GM19193 (cell line): Measurements from ENCODE around the gene RPAP2.

Experiments used
- POLR2A ChIP-seq: IDR thresholded peaks from 4 replicates; pipeline ENCODE4 v1.6.1; 2011; ENCODE audit not compliant: insufficient read depth, insufficient read length; ENCODE audit errors: extremely low read depth

The RPAP2 gene

DNA sequence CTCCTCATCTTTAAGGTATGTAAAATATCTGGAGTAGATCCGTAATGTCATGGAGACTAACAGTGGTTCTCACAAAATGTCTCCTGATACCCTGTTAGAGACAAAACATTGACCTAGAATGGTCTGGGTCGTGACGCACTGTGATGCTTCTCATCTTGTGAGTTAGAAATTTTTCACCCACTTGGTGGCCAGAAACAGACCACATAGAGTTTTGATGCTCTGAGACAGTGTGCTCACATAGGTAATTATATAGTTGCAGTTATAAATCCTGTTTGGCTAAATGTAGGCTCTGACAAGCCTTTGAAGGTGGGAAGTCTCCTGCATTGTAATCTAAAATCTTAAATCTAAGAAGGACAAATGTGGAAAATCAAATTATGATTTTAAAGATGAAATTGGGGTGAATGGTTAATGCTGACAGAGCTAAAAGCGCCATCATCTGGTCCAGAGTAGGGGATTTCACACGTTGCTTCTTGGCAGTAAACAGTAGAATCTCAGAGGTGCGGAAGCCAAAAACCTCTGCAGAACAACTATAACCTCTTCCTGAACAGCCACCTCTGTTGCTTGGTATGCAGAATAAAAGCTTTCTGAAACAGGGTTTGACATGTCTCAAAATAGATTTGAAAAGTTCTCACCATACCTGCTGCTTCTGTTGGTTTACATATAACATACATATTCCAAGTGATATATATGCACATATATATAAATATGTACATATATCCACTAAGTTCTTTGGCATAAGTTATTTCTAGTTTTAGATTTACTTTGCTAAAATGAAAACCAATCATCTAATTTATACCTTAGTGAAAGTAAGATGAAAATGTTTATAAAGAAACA is 17.1 kb downstream of the RPAP2 start:
- no peak for TF ChIP-seq POLR2A

DNA sequence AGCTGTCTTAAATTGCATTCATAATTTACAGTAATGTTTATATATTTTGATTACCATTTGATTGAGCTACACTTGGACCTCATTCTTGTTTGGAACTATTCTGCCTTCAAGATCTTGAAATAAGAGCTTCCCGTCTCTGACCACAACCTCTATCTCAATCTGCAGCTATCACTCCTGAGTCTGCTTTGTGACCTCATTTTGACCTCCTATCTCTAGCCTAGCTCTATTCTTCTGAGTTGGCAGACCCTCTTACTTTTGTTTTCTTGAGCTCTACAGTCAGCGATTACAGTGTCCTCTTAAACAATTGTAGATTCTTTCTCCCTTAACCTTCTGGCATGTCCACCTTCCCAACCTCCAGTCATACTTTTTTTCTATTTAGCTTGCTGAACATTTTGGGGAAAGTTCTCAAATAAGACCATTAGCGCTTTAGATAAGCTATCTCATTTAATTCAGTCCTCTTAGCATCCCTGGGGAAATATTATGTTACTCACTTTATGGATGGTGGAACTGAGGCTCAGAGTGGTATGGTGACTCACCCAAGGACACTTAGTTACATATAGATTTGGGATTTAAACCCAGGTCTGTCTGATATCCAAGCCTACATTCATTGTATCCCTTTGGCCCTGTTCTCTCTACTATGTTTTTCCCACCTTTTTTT is 19.1 kb downstream of the RPAP2 start:
- no peak for TF ChIP-seq POLR2A

DNA sequence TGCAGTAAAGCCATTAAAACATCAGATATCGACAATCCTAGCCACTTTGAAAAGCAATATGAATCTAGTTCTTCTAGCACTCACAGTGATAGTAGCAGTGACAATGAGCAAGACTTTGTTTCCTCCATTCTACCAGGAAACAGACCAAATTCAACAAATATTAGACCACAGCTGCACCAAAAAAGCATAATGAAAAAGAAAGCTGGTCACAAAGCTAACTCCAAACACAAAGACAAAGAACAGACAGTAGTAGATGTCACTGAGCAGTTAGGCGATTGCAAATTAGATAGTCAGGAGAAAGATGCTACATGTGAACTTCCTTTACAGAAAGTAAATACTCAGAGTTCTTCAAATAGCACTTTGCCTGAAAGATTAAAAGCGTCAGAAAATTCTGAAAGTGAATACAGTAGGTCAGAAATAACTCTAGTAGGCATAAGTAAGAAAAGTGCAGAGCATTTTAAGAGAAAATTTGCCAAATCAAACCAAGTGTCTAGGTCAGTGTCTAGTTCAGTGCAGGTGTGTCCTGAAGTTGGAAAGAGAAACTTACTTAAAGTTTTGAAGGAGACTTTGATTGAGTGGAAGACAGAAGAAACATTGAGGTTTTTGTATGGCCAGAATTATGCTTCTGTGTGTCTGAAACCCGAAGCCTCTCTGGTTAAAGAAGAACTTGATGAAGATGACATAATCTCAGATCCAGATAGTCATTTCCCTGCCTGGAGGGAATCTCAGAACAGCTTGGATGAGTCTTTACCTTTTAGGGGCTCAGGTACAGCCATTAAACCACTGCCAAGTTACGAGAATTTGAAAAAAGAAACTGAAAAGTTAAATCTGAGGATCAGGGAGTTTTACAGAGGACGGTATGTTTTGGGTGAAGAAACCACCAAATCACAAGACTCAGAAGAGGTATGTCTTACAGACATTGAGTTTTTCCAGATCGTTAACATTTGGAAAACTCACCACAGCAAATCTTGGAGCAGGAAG is 24.9 kb downstream of the RPAP2 start:
- TF ChIP-seq POLR2A, result no peak

DNA sequence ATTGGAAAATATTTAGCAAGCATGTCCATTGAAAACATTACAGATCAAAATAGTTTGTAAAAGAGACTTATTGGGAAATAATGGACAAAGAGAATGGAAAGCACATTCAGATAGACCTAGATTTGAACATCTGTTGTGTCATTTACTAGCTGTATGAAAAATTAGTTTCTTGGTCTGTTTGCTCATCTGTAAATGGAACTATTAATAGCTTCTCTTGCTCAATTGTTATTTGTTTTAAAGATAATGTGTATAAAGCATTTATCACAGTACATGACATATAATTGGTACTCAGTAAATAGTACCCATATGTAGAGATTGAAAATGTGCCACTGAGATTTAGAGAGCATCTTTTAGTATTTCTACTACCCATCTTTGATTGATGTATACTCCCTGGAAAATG is 25.9 kb downstream of the RPAP2 start:
- no peak for TF ChIP-seq POLR2A

DNA sequence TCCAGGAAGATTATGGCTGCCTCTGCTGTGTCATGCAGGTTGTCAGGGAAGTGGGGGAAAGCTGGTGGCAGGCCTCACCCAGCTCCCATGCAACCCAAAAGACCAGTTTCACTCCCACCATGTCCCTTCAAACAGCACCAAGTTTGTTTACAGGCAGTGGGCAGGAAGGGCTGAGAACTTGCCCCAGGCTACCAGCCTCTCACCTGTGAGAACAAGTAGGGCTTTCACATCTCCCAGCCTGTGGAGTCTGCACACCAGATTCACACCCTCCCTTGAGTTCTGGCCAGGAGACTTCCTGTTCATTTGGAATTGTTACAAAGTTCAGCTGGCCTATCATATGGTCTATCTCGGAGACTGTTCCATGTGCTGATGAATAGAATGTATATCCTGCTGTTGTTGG is 27.8 kb downstream of the RPAP2 start:
- no peak for TF ChIP-seq POLR2A

DNA sequence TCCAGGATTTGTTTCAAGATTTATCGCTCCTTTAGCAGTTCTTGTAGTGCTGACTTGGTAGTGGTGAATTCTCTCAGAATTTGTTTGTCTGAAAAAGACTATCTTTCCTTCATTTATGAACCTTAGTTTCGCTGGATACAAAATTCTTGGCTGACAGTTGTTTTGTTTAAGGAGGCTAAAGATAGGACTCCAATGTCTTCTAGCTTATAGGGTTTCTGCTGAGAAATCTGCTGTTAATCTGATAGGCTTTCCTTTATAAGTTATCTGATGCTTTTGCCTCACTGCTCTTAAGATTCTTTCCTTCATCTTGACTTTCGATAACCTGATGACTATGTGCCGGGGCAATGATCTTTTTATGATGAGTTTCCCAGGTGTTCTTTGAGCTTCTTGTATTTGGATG is 28.9 kb downstream of the RPAP2 start:
- no peak for TF ChIP-seq POLR2A

DNA sequence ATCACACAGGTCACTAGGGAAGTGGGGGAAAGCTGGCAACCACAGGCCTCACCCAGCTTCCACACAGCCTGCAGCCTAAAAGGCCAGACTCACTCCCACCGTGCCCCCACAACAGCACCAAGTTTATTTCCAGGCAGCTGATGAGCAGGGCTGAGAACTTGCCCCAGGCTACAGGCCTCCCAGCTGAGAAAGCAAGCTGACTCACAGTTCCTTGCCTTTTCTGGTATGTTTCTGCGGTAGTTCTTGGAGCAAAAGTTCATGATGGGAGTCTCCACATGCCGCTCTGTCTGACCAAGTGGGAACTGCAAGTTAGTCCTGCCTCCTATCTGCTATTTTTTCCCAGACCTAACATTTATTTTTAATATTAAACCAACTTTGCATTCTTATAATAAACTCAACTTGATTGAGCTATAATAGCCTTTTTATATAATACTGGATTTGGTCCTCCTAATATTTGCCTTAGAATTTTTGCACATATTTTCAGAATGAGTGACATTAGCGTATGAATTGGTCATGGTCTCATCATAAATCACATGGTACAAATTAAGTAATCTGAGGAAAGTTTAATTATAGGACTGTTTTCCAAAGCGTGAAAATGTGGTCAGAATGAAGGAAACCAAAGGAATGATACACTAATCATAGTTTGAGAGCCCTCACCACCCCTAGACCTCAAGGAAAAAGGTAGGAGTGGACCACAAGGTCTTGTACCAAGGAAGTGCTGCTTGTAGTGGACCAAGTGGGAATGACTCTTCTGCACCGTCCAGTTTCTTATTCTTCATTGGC is 30.7 kb downstream of the RPAP2 start:
- TF ChIP-seq POLR2A, result no peak

DNA sequence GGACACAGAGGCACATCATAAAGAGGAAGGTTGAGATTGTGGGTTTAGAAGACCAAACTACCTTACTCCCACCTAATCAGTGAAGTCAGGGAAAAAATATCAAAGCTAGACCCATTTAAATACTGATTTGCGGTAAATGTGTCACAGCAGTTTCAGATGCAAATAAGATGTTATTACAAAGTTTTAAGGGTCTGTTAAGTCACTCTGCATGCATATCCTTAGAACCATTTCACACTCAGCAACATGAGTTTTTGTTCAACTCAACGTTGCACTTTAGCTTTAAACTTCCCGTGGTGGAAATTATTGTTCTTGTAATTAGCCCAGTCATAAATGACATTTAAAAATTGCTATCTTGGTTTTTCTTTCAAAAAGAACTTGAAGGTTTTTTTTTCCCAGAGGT is 34.8 kb downstream of the RPAP2 start:
- TF ChIP-seq POLR2A, result no peak

DNA sequence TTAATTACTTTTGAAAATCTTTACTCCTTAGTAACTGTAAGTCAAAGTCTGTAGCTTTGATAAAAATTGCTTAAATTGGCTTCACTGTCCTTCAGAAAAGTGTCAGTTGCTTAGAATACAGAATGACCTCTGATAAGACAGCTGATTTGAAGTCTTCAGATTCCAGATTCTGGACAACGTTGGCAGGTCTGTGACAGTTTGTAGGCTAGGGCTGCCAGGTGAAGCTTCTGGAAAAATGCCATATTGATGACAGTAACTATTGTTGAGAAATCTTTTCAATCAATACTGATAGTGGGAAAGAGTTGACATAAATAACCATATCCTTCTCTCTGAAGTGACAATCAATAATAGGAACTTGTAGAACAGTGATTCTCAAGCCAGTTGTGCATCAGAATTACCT is 41.3 kb downstream of the RPAP2 start:
- TF ChIP-seq POLR2A, result no peak

DNA sequence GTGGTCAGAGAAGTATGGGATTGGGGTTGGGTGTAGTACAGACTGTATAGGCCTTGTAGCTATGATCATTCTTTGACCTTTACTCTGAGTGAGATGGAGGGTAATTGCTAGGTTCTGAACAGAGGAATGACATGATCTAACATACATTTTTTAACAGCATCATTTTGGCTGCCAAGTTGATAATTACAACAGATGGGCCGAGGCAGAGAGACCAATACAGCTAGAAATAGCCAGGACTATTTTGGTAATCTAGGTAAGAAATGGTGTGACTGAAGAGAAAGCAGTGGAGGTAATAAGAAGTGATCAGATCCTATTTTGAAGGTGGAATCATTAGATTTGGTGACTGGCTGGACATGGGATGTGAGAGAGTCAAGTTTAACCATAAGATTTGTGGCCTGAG is 43.5 kb downstream of the RPAP2 start:
- no peak for TF ChIP-seq POLR2A

DNA sequence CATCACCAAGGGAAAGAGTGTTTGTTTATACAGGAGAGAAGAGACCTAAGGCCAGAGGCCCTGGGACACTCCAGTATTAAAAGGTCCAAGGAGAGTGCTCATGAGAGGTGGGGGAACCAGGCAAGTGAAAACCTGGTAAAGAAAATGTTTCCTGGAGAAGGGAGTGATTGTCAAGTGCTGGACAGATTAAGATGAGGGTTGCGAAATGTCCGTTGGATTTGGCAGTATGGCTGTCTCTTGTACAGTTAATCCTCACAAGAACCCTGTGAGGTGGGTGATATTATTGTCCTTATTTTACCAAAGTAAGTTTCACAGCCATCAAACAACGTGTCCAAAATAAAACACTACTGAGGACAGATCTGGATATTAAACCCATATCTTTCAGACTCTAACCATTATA is 44.2 kb downstream of the RPAP2 start:
- no peak for TF ChIP-seq POLR2A

DNA sequence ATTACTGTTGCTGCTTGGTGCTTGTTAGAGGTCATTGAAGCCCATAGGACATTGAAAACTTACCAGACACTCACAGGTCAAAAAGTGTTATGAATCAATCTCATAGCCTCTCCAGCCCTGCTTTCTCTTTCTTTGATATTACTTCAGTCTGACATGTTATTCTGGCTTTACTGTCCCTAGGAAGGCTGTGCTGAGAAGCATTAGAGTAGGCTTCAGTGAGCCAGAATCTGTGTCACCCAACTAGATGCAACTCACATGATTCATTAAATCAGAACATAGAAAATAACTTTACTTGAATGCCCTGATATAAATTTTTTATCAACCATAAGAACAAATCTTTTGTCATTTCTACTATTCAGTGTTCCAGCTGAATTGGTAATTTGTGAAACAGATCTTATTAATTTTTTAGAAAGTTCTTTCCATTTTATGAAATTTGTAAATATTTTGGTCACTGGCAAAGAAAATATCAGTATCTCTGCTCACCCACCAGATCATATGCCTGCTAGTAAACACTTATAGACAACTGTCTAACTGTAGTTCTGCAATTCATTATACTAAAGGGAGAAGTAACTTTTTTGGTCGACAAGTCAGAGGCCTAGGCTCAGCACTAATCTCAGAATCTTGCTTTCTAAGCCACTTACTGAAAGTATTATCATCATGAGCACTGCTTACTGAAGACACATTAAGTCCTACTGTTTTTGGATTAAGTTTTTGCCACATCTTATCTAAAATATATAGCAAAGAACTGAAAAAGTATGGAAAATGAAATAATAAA is 48.2 kb downstream of the RPAP2 start:
- no peak for TF ChIP-seq POLR2A

DNA sequence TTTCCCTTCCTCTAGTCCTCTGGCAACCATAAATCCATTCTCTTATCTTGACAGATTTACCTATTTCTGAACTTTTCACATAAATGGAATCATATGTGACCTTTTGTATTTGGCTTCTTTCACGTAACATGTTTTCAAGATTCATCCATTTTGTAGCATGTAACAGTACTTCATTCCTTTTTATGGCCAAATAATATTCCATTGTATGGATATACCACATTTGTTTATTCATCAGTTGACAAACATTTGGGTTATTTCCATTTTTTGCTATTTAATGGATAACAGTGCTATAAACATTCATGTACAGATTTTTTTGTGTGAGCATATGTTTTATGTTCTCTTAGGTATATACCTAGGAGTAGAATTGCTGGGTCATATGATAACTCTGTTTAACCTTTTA is 54.0 kb downstream of the RPAP2 start:
- no peak for TF ChIP-seq POLR2A

DNA sequence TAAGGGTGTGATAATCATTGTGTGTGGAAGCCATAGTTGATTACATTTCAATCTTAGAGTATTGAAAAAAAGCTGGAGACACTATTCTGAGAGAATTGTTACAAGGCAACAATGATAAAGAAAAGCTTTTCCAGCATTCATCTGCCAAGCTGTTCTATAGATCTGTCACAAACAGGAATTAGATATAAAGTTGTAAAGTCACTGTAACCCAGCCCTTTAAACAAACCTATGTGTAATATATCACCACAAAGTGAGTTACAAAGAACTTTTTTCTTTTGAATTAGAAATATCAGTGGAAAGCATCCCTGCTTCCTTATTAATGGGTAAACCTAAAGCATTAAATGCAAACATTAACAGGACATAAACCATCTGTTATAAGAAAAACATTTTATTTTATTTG is 55.4 kb downstream of the RPAP2 start:
- TF ChIP-seq POLR2A, result no peak
